Activated CD8-positive, alpha-beta memory T cell treated with anti-CD3 and anti-CD28 coated beads for 36 hours (primary cell): ENCODE data around the gene TTC33. TPM values are rescaled to one million over a fixed set of nuclear protein-coding genes. Genes with fewer than 3 reads are reported as not detected.

ENCODE experiments used
- CTCF ChIA-PET: fragments of 350-600 bp; sonication (Branson Sonifier 250); formaldehyde crosslinking; loops from one replicate; lab custom pipeline; 2021; ENCODE audit warnings: antibody characterized with exemption; lab: Charles Lee
- POLR2A ChIA-PET: fragments of 350-600 bp; sonication (Branson Sonifier 250); formaldehyde crosslinking; loops from one replicate; lab custom pipeline; 2021; ENCODE audit warnings: antibody characterized with exemption; lab: Charles Lee
- total RNA-seq, 2 experiments: library from RNA; stranded (reverse); gene quantifications; one replicate each; pipeline ENCODE4 v1.2.3, GENCODE V29; 2021

Gene TTC33
- total RNA-seq, 2 experiments from 2014 or later = 22.2 to 23.9 TPM

- ChIA-PET POLR2A (interaction anchor here (1.0 to 1.1 kb wide), 2 partner anchors 189 to 267 kb away, joined by 4 to 6 read pairs; partner anchors contain the start of gene PTGER4), CTCF (no interaction called here)
Observed at GRCh38 chr5:40490464-40491111, 265.2 kb downstream of the TTC33 start.

- ChIA-PET CTCF (no interaction called here), POLR2A (no interaction called here)
Observed at GRCh38 chr5:40489421-40489820, 266.3 kb downstream of the TTC33 start.

GRCh38 chr5:40486437-40487275, 269.1 kb downstream of the TTC33 start:
- CTCF ChIA-PET = interaction anchor here (1.2 kb wide), 1 partner anchor 50 kb away, joined by 4 read pairs; no protein-coding TSS in a partner anchor
- POLR2A ChIA-PET = interaction anchor here (0.7 kb wide), 1 partner anchor 77 kb away, joined by 4 read pairs; no protein-coding TSS in a partner anchor

- ChIA-PET CTCF (interaction anchor here (1.2 kb wide), 1 partner anchor 48 kb away, joined by 4 read pairs; no protein-coding TSS in a partner anchor), POLR2A (no interaction called here)
Observed at GRCh38 chr5:40485021-40485998, 270.5 kb downstream of the TTC33 start.

- CTCF ChIA-PET = no interaction called here
- POLR2A ChIA-PET = no interaction called here
Observed at GRCh38 chr5:40484495-40484894, 271.3 kb downstream of the TTC33 start.

GRCh38 chr5:40483316-40483715, 272.4 kb downstream of the TTC33 start:
- ChIA-PET POLR2A (no interaction called here), CTCF (no interaction called here)

- ChIA-PET CTCF (no interaction called here), POLR2A (no interaction called here)
Observed at GRCh38 chr5:40481241-40481640, 274.5 kb downstream of the TTC33 start.

GRCh38 chr5:40480392-40480791, 275.4 kb downstream of the TTC33 start:
- POLR2A ChIA-PET = interaction anchor here (0.9 kb wide), 1 partner anchor 41 kb away, joined by 3 read pairs; no protein-coding TSS in a partner anchor
- CTCF ChIA-PET = interaction anchor here (0.9 to 1.1 kb wide), 3 partner anchors 43 to 197 kb away, joined by 3 to 4 read pairs (median 3); no protein-coding TSS in a partner anchor

GRCh38 chr5:40479939-40480338, 275.8 kb downstream of the TTC33 start:
- ChIA-PET POLR2A (interaction anchor here (0.9 kb wide), 1 partner anchor 41 kb away, joined by 3 read pairs; no protein-coding TSS in a partner anchor), CTCF (interaction anchor here (0.9 to 1.1 kb wide), 3 partner anchors 42 to 197 kb away, joined by 3 to 4 read pairs (median 3); no protein-coding TSS in a partner anchor)

GRCh38 chr5:40478766-40479165, 277.0 kb downstream of the TTC33 start:
- POLR2A ChIA-PET = no interaction called here
- CTCF ChIA-PET = no interaction called here

- ChIA-PET POLR2A (no interaction called here), CTCF (no interaction called here)
Observed at GRCh38 chr5:40477856-40478546, 277.8 kb downstream of the TTC33 start.

- ChIA-PET POLR2A (no interaction called here), CTCF (interaction anchor here (0.8 kb wide), 1 partner anchor 91 kb away, joined by 3 read pairs; no protein-coding TSS in a partner anchor)
Observed at GRCh38 chr5:40475561-40475960, 280.2 kb downstream of the TTC33 start.

- ChIA-PET POLR2A (no interaction called here), CTCF (interaction anchor here (0.9 kb wide), 1 partner anchor 23 kb away, joined by 3 read pairs; no protein-coding TSS in a partner anchor)
Observed at GRCh38 chr5:40474250-40474649, 281.5 kb downstream of the TTC33 start.

- CTCF ChIA-PET = interaction anchor here (0.5 kb wide), 1 partner anchor 67 kb away, joined by 3 read pairs; no protein-coding TSS in a partner anchor
- POLR2A ChIA-PET = no interaction called here
Observed at GRCh38 chr5:40465416-40465815, 290.3 kb downstream of the TTC33 start.

GRCh38 chr5:40464511-40464910, 291.2 kb downstream of the TTC33 start:
- ChIA-PET CTCF (no interaction called here), POLR2A (no interaction called here)
